LNCAP (cell line): ENCODE results near the gene CLMP.

Source experiments
- TF ChIP-seq, protein P1 (sequence below): fragments of 450-650 bp; IDR thresholded peaks from 2 replicates; pipeline ENCODE4 v1.5.1; 2017; ENCODE audit warnings: mild to moderate bottlenecking

The CLMP gene

DNA sequence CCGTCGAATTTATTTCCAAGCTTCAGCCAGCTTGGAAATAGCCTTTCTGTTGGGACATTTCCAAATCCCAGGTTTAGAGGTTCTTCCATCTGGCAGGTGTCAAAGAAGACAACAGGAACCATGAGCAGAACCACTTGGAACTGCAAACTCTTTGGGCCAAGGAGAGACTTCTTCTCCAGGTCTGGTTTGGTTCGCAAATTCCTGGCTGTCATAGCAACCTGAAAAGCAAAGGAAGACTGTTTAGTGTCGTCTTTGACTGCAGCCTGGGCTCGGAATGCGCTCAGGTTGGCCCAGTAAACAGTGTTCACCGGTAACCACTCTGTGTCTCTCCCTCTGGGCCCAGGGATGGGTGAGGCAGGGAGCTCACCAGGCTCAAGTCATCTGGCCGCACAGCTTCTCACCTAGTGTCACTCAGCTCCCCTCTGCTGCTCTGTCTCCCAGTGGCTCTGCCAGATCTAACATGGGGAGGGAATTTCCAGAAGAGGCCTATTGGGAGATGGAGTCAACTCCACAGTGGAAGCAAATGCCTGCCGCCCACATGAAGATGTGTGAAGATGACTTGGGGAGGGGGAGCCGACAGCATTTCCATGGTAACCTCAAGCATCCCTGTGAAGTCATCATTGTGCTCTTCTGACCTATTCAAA, 11.9 kb upstream of the CLMP start:
- TF ChIP-seq, protein P1, sequence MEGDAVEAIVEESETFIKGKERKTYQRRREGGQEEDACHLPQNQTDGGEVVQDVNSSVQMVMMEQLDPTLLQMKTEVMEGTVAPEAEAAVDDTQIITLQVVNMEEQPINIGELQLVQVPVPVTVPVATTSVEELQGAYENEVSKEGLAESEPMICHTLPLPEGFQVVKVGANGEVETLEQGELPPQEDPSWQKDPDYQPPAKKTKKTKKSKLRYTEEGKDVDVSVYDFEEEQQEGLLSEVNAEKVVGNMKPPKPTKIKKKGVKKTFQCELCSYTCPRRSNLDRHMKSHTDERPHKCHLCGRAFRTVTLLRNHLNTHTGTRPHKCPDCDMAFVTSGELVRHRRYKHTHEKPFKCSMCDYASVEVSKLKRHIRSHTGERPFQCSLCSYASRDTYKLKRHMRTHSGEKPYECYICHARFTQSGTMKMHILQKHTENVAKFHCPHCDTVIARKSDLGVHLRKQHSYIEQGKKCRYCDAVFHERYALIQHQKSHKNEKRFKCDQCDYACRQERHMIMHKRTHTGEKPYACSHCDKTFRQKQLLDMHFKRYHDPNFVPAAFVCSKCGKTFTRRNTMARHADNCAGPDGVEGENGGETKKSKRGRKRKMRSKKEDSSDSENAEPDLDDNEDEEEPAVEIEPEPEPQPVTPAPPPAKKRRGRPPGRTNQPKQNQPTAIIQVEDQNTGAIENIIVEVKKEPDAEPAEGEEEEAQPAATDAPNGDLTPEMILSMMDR, result no peak

DNA sequence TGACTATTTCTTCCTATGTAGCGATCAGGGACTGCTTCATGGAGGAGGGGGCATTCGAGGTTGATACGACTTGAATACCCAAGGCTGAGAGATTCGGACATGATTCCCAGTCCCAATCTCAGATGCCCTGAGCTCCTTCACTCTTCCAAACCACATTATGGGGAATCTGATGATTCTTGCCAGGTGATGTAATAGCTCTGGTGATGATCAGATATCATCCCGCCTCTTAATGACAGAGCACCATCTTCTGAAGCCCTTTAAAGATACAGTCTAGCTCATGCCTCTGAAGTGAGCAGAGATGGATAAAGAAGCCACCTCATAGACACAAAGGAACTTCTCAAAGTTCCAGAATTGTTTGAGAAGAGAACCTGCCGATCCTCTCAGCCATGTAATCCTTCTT, 8.9 kb upstream of the CLMP start:
- TF ChIP-seq, protein P1, result no peak

DNA sequence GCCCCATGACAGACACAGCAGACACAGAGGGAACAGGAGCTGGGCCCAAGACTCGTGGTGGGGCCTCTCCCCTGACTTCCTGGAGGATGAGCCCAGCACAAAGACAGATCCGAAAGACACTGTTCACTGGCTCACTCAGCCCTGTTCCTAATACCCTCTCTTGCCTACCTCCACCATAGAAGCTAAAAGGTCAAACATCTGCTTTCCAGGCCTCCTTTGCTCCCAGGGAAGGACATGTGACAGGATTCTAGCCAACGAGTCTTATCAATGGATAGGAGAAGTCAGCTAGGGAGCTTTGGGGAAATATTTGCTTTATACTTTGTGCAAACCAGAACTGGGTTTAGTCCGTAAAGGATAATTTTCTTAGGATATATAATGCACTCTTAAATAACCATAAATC, 8.4 kb upstream of the CLMP start:
- TF ChIP-seq, protein P1, result no peak

DNA sequence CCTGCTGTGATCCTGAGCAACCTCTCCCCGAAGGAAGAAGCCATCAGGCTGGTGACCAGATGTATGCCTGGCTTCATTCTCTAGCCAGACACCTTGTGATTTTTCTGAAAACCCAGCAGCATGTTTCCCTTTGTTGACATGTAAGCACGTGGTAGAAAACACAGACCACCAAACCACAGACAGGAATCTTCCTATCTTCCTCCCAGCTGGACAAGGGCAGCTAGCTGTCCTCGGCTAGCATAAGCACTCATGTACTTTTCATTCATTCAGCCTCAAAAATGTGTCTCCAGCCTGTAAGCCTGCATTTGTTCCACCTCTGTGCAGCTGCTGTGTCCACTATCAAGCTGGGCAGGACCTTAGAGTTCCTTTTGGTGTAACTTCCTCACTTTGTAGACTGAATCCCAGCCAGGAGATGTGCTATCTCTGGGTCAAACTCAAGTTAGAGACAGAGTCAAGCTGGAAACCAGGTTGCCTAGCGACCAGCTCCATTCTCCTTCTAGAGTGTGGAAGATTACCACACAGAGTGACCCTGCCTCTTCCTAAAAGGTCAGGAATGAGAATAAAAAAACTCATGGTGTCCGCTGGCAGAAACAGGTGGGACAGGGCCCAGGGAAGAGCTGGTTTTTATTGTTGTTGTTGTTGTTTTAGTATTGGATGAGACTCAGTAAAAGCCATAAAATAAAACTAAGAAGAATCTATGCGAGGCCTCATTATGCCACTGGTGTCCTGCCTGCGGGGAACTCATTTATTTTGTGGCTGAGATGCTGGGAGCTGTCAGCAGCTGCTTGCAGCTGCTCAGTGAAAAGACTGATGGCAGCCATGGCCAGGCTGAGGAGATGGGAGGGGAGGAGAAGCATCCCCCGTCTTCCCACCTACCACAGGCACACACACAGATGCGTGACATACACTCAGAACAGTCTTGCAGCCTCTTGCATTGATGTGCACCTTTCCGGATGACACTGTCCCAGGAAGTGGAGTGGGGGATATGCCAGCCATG, 7.4 kb upstream of the CLMP start:
- TF ChIP-seq, protein P1, result no peak

DNA sequence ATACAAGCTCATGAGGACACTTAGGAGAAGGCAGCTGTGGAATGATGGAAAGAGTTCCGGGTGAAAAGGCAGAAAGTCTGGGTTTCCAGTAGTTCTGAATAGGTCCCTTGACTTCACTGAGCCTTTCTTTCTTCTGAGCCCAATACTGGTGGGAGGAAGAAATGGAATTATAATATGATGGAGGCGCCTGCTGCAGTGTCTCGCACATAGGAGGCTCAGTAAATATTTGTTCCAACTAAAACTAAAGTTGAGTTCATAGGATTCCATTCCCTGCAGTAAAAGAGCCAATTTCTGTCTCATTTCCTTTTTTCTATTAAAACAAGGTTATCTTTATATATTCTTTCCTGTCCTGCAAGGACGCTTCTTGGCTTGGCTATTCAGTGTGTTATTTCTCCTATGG, 5.2 kb upstream of the CLMP start:
- TF ChIP-seq, protein P1, result no peak

DNA sequence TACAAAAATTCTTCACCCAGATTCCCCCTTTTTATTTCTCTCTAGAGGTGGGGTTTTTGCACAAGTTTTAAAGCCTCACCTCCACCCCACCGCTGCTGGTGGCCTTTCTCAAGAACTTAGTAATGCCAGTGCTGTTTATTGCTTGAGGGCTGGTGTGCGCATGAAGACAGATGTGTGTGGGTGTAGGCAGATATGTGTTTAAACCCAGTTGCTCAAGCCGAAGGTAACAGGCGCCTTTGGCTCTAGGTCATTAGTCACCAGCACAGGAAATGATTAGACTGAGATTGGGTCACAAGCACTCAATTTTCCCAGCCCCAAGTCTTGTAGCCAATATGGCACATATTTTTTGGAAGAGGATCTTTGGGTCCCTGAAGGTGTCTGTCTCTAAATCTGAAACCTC, 2.7 kb upstream of the CLMP start:
- TF ChIP-seq, protein P1, result no peak

DNA sequence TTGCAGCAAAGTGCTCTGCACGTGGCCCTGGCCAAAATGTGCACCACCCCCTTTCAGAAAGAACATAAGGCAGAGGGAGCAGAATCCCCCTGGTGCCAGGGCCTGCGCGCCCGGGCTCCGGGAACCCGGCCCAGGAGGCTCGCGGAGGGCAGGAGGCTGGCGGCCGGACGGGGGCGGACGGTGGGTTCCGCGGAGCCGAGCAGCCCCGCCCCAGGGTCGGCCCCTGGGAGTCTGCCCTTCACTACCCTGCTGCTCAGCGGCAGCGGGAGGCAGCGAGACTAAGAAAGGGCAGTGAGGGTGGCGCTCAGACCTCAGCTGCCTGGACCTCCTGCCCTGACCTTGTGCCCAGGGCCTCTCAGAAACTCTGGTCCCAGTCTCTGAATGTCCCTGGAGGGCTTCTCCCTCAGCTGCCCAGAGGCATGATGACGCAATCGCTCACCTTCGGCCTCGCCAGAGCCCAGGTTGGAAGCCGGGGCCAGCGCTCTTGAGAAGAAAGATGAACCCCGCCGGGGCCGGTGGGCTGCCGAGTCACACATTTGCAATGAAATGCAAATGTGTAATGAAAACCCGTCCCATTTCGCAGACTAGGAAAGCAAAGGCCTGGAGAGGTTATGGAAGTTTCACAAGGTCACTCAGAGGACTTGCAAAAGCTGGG, 1.1 kb upstream of the CLMP start:
- TF ChIP-seq, protein P1, result no peak
